ENCODE results near the gene SPEM2. TPM values are rescaled to one million over a fixed set of nuclear protein-coding genes. Genes with fewer than 3 reads are reported as not detected.
A peak's percentile ranks its signal among the peaks of the same experiment; 100 is the strongest.

The SPEM2 gene
- total RNA-seq, 2 experiments from 2014 or later: not detected

DNA sequence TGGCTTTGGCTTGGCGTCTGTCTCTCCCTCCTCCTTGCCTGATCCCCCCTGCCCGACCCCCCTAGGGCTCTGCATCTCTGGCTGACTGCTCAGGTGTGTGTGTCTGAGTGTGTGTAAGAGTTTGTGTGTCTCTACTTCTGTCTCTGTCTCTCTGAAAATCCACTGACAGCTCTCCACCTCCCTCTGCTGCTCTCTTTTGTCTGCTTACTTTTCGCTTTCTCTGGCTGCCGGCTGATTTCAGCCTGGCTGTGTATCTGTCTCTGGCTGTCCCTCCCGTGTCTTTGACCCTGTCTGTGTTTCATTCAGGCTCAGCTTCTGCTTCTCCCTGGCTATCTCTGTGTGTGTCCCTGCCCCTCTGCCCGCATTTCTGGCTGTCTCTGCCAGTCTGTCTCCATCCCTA is 9.1 kb upstream of the SPEM2 start:
- intact Hi-C loops (cut with DNase I, micrococcal nuclease): loop anchor here in 1 of 2 experiments (5.0 kb wide), 1 partner anchor 59 kb away; the partner anchor contains the start of gene TMEM95
- Histone ChIP-seq H3K4me1 (ENCODE audit: insufficient read depth, low read length) (no peaks in the 10 kb centered on the region), H3K27me3 (ENCODE audit: control insufficient read depth in 1 of 2, insufficient read depth in 2 of 2, low read length in 2 of 2) (no peaks in the 10 kb centered on the region), H3K27ac (ENCODE audit: low read depth in 1 of 2, low read length in 2 of 2) (no peak overlapping the region), H3K36me3 (ENCODE audit: insufficient read depth, low read length) (no peaks in the 10 kb centered on the region), H3K9me3 (ENCODE audit: control insufficient read depth in 1 of 2, insufficient read depth in 1 of 2, low read length in 2 of 2) (peaks cover 0 to 3% of the 10 kb centered on the region in 2 experiments), H3K4me3 (ENCODE audit: low read length) (no peak overlapping the region)
- Mint-ChIP-seq H3K4me3 (no peak overlapping the region), H3K27ac (no peak overlapping the region), H3K4me1 (ENCODE audit: low read depth) (no peaks in the 10 kb centered on the region), H3K9me3 (no peaks in the 10 kb centered on the region), H3K27me3 (no peaks in the 10 kb centered on the region), H3K36me3 (ENCODE audit: low read depth) (no peaks in the 10 kb centered on the region)
- peak; percentile 32 for ATAC-seq (ENCODE audit: poor library complexity)
- peak in 3 of 14 experiments; percentile 16 to 42 (median 32) for DNase-seq
- CTCF ChIA-PET: no interaction called here
- POLR2A ChIA-PET: no interaction called here
- TF ChIP-seq, protein P1, sequence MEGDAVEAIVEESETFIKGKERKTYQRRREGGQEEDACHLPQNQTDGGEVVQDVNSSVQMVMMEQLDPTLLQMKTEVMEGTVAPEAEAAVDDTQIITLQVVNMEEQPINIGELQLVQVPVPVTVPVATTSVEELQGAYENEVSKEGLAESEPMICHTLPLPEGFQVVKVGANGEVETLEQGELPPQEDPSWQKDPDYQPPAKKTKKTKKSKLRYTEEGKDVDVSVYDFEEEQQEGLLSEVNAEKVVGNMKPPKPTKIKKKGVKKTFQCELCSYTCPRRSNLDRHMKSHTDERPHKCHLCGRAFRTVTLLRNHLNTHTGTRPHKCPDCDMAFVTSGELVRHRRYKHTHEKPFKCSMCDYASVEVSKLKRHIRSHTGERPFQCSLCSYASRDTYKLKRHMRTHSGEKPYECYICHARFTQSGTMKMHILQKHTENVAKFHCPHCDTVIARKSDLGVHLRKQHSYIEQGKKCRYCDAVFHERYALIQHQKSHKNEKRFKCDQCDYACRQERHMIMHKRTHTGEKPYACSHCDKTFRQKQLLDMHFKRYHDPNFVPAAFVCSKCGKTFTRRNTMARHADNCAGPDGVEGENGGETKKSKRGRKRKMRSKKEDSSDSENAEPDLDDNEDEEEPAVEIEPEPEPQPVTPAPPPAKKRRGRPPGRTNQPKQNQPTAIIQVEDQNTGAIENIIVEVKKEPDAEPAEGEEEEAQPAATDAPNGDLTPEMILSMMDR (IDR thresholded peaks at IDR 0.05): no peak

DNA sequence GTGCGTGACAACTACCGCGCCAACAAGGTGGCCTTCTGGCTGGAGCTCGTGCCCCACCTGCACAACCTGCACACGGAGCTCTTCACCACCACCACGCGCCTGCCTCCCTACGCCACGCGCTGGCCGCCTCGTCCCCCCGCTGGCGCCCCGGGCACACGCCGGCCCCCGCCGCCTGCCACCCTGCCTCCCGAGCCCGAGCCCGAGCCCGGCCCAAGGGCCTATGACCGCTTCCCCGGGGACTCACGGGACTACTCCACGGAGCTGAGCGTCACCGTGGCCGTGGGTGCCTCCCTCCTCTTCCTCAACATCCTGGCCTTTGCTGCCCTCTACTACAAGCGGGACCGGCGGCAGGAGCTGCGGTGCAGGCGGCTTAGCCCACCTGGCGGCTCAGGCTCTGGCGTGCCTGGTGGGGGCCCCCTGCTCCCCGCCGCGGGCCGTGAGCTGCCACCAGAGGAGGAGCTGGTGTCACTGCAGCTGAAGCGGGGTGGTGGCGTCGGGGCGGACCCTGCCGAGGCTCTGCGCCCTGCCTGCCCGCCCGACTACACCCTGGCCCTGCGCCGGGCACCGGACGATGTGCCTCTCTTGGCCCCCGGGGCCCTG is 8.3 kb upstream of the SPEM2 start:
- POLR2A ChIA-PET: no interaction called here
- no peaks in the 10 kb centered on the region for H3K36me3 Mint-ChIP-seq (ENCODE audit: low read depth)
- H3K4me3 Mint-ChIP-seq: no peak overlapping the region
- H3K27me3 ChIP-seq (ENCODE audit: control insufficient read depth in 1 of 2, insufficient read depth in 2 of 2, low read length in 2 of 2): no peaks in the 10 kb centered on the region
- no peak for ATAC-seq (ENCODE audit: poor library complexity)
- peak in 1 of 14 experiments; percentile 26 for DNase-seq
- TF ChIP-seq, protein P1 (IDR thresholded peaks at IDR 0.05): no peak
- H3K4me1 ChIP-seq (ENCODE audit: insufficient read depth, low read length): no peaks in the 10 kb centered on the region
- no peak overlapping the region for H3K4me3 ChIP-seq (ENCODE audit: low read length)
- no peaks in the 10 kb centered on the region for H3K27me3 Mint-ChIP-seq
- no peak overlapping the region for H3K27ac ChIP-seq (ENCODE audit: low read depth in 1 of 2, low read length in 2 of 2)
- H3K4me1 Mint-ChIP-seq (ENCODE audit: low read depth): no peaks in the 10 kb centered on the region
- H3K9me3 ChIP-seq (ENCODE audit: control insufficient read depth in 1 of 2, insufficient read depth in 1 of 2, low read length in 2 of 2): peaks cover 0 to 3% of the 10 kb centered on the region in 2 experiments
- intact Hi-C loops (cut with DNase I, micrococcal nuclease): loop anchor here in 1 of 2 experiments (5.0 kb wide), 1 partner anchor 60 kb away; the partner anchor contains the start of gene TMEM95
- CTCF ChIA-PET: no interaction called here
- no peaks in the 10 kb centered on the region for H3K36me3 ChIP-seq (ENCODE audit: insufficient read depth, low read length)
- no peaks in the 10 kb centered on the region for H3K9me3 Mint-ChIP-seq
- H3K27ac Mint-ChIP-seq: no peak overlapping the region

GRCh38 chr17:7418472-7419152 is 6.8 kb upstream of the SPEM2 start:
- Histone ChIP-seq H3K27ac (ENCODE audit: low read depth in 1 of 2, low read length in 2 of 2) (no peak overlapping the region), H3K9me3 (ENCODE audit: control insufficient read depth in 1 of 2, insufficient read depth in 1 of 2, low read length in 2 of 2) (peaks cover 0 to 3% of the 10 kb centered on the region in 2 experiments), H3K36me3 (ENCODE audit: insufficient read depth, low read length) (no peaks in the 10 kb centered on the region), H3K27me3 (ENCODE audit: control insufficient read depth in 1 of 2, insufficient read depth in 2 of 2, low read length in 2 of 2) (no peaks in the 10 kb centered on the region), H3K4me1 (ENCODE audit: insufficient read depth, low read length) (no peaks in the 10 kb centered on the region), H3K4me3 (ENCODE audit: low read length) (no peak overlapping the region)
- TF ChIP-seq, protein P1 (IDR thresholded peaks at IDR 0.05): no peak
- H3K9me3 Mint-ChIP-seq: no peaks in the 10 kb centered on the region
- DNase-seq (no peak), ATAC-seq (ENCODE audit: poor library complexity) (no peak)
- ChIA-PET POLR2A (no interaction called here), CTCF (no interaction called here)
- no peaks in the 10 kb centered on the region for H3K36me3 Mint-ChIP-seq (ENCODE audit: low read depth)
- H3K4me1 Mint-ChIP-seq (ENCODE audit: low read depth): no peaks in the 10 kb centered on the region
- intact Hi-C loops (cut with DNase I, micrococcal nuclease): loop anchor here in 1 of 2 experiments (5.0 kb wide), 1 partner anchor 61 kb away; the partner anchor contains the start of gene TMEM95
- no peaks in the 10 kb centered on the region for H3K27me3 Mint-ChIP-seq
- no peak overlapping the region for H3K4me3 Mint-ChIP-seq
- H3K27ac Mint-ChIP-seq: no peak overlapping the region
